Measurements from ENCODE around the gene DPM3. TPM values are rescaled to one million over a fixed set of nuclear protein-coding genes. Genes with fewer than 3 reads are reported as not detected.
A peak's percentile ranks its signal among the peaks of the same experiment; 100 is the strongest.

The DPM3 gene
- total RNA-seq, 1 experiment from 2014 or later, result 113 TPM

DNA sequence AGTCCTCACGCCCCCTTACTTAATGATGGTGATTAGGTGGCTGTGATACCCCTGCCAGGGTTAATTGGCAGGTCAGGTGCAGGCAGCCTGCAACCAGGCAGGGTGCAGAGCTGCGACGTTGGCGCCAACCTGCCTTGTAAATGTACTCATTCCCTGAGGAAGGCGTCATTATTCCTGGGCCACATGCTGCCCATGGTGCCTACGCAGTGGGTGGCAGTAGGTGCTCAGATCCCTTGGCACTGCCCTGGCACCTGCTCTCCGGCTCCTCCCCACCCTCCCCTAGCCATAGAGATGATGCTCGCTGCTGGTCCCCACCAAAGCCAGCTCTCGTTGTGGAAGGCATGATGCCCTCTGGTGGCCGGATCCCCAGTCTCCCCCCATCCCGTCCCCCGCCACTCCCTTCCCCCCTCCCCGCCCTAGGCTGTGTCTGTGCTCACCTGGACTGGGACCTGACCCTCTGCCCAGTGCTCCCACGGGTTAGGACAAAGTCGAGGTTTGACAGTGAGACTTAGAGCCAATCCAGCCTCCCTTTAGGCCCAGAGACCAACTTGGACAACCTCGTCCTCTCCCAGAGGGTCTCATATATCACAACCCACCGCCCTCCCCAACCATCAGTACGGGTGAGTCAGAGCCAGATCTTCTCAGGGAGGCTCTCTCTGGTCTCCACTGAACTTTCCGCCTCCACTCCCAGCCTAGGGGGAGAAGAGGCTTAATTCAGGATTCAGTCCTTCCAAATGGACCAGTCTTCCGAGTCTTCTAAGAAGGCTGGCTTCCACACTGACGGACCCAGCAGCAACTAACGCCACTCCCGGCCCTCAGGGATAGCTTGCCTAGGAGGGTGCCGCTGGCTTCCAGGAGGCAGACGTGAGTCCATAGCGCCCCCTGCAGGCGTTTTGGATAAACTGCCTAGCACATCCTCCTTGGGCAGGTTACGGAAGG lies 27.1 kb upstream of the DPM3 start:
- CTCF ChIA-PET, result interaction anchor here (0.6 to 3.1 kb wide), 33 partner anchors 9 to 166 kb away, joined by 3 to 163 read pairs (median 4); partner anchors contain the start of genes ADAM15, DPM3, EFNA3 and EFNA4
- ATAC-seq (peak; percentile 88), DNase-seq (ENCODE audit: low read depth, low spot score) (peak; percentile 89)
- RAD21 ChIA-PET (ENCODE audit: low non-redundant PET in 1 of 2, low total read pairs in 2 of 2, uncharacterized antibody in 2 of 2, unreplicated experiment in 2 of 2), result interaction anchor here (0.6 to 1.7 kb wide), 10 partner anchors 27 to 82 kb away, joined by 3 to 35 read pairs (median 6); partner anchors contain the start of genes DPM3 (in 1 of the 2) and SLC50A1 (in 1 of the 2)
- peaks cover 2 to 7% of the 10 kb centered on the region in 2 experiments; a peak in 3 of 4 replicates for H3K36me3 ChIP-seq (ENCODE audit: control insufficient read depth in 1 of 2, insufficient read depth in 2 of 2, low read length in 2 of 2)
- peak overlapping the region; percentile 94 for H3K4me2 ChIP-seq (ENCODE audit: low read length)
- H3K9ac ChIP-seq (ENCODE audit: low read length), result peak overlapping the region; percentile 50
- H2AFZ ChIP-seq (ENCODE audit: low read depth, low read length, poor library complexity, severe bottlenecking), result peak overlapping the region; percentile 91
- H3K9me3 ChIP-seq (ENCODE audit: control insufficient read depth in 1 of 2, insufficient read depth in 1 of 2, low read depth in 1 of 2, low read length in 2 of 2), result no peaks in the 10 kb centered on the region
- peak overlapping the region; percentile 41 to 59 for H3K4me3 ChIP-seq (replicated peaks in 1 of 2; ENCODE audit: low read depth in 1 of 2, low read length in 2 of 2)
- peak overlapping the region; percentile 48 for H3K27ac ChIP-seq (ENCODE audit: low read depth, low read length)
- intact Hi-C loops (cut with micrococcal nuclease), result loop anchor here (1.0 to 5.0 kb wide), 3 partner anchors 33 to 76 kb away; partner anchors contain the start of gene SLC50A1
- no peaks in the 10 kb centered on the region for H4K20me1 ChIP-seq (ENCODE audit: insufficient read depth)
- H3K9me2 ChIP-seq (ENCODE audit: insufficient read depth), result no peaks in the 10 kb centered on the region
- H3K79me2 ChIP-seq (ENCODE audit: insufficient read depth, low read length), result peaks cover 19% of the 10 kb centered on the region
- TF ChIP-seq CTCF (IDR thresholded peaks at IDR 0.05 in 2 of 3, conservative IDR thresholded peaks at IDR 0.05 in 1 of 3; ENCODE audit: borderline replicate concordance in 1 of 3, insufficient read depth in 1 of 3, low read depth in 2 of 3, low read length in 2 of 3), result peak in 2 of 3 experiments; percentile 88 to 95; a peak in 4 of 6 replicates
- TF ChIP-seq YY1 (IDR thresholded peaks at IDR 0.05; ENCODE audit: extremely low read depth, insufficient replicate concordance, low read depth, low read length), result no peak
- TF ChIP-seq TCF7L2 (IDR thresholded peaks at IDR 0.05; ENCODE audit: borderline replicate concordance, extremely low read depth, insufficient read depth, insufficient read length), result peak; percentile 47
- TF ChIP-seq EZH2 (IDR thresholded peaks at IDR 0.05), result no peak
- no peak for TF ChIP-seq ELF1 (IDR thresholded peaks at IDR 0.05; ENCODE audit: borderline replicate concordance, low read depth)
- peak; percentile 52; the same call in 1 of the 2 replicates for TF ChIP-seq POLR2AphosphoS5 (IDR thresholded peaks at IDR 0.05; ENCODE audit: low read depth, low read length)
- no peak for TF ChIP-seq RAD21 (IDR thresholded peaks at IDR 0.05; ENCODE audit: low read depth)
- no peak for TF ChIP-seq SRF (IDR thresholded peaks at IDR 0.05; ENCODE audit: low read depth)
- no peak for TF ChIP-seq CBX3 (IDR thresholded peaks at IDR 0.05; ENCODE audit: low read depth)
- H3K27me3 ChIP-seq (ENCODE audit: insufficient read depth, low read length), result no peaks in the 10 kb centered on the region
- H3K4me1 ChIP-seq (ENCODE audit: control insufficient read depth in 1 of 2, insufficient read depth in 2 of 2, low read length in 2 of 2), result peaks cover 9 to 19% of the 10 kb centered on the region in 2 experiments; a peak in 2 of 4 replicates
- POLR2A ChIA-PET, result interaction anchor here (0.8 to 1.5 kb wide), 4 partner anchors 13 to 92 kb away, joined by 3 to 7 read pairs (median 5); no protein-coding TSS in a partner anchor
- BruUV-seq (replicated peaks), result no TSS peak

Measured in HCT116 (cell line).